Measurements from ENCODE around the gene CTBS. TPM values are rescaled to one million over a fixed set of nuclear protein-coding genes. Genes with fewer than 3 reads are reported as not detected.

Gene CTBS
- total RNA-seq, 1 donor, result 13.0 TPM

DNA sequence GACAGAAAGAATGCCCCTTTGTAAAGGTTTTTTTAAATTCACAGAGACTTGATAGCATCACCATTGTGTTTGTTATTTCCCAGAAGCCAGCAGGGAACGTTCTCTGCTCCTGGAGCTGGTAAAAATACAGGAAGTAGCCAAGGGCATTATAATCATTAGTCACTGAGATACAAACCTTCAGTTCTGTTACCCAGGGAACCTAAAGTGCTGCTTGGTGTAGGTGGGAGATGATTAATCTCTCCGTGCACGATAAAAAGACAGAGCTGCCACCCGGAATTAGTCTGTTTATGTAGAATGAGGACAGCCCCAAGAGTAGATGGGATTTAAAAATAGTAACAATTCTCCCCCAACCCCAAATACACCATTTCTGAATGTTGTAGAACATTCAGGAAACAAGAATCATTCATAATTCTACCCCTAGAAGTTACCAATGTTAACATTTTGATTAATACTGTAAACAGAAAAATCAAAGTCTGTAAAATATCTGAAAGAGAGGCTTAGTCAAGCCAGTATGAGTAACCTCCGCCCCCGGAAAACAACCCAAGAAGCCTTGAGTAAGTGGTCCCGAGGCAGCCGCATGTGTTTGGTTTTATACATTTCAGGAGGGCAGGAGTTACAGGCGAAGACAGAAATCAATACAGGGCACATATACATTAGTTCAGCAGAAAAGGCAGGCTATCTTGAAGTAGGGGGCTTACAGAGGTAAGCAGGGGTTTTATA is 45.3 kb upstream of the CTBS start:
- Histone ChIP-seq H3K4me2 (ENCODE audit: insufficient read depth, low read length) (peak overlapping the region; percentile 54), H3K27ac (ENCODE audit: low read depth, low read length) (peak overlapping the region; percentile 96)

DNA sequence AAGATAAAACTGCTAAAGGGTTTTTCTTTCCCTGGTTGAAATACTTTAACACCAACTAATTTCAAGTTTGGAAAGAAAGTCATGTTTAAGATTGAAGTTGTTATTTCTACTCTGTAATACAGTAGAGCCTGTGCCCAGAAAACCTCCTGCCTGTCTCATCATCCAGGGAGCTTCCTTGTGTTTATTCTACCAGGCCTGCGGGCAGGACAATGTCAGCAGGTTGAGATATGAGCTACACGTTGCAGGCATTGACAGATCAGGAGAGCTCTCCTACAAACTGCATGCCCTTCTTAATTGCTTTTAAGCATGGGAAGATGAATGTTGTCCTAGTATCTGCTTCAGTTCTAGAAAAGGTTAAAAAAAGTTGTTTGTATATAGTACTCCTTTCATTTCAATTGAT is 43.1 kb upstream of the CTBS start:
- no peak overlapping the region for H3K4me2 ChIP-seq (ENCODE audit: insufficient read depth, low read length)
- H3K9me3 ChIP-seq (ENCODE audit: low read depth, low read length), result peaks cover 3% of the 10 kb centered on the region
- H3K27ac ChIP-seq (ENCODE audit: low read depth, low read length), result no peak overlapping the region
- no peak overlapping the region for H3K4me3 ChIP-seq (ENCODE audit: insufficient read depth, low read length)
- TF ChIP-seq, protein P1, sequence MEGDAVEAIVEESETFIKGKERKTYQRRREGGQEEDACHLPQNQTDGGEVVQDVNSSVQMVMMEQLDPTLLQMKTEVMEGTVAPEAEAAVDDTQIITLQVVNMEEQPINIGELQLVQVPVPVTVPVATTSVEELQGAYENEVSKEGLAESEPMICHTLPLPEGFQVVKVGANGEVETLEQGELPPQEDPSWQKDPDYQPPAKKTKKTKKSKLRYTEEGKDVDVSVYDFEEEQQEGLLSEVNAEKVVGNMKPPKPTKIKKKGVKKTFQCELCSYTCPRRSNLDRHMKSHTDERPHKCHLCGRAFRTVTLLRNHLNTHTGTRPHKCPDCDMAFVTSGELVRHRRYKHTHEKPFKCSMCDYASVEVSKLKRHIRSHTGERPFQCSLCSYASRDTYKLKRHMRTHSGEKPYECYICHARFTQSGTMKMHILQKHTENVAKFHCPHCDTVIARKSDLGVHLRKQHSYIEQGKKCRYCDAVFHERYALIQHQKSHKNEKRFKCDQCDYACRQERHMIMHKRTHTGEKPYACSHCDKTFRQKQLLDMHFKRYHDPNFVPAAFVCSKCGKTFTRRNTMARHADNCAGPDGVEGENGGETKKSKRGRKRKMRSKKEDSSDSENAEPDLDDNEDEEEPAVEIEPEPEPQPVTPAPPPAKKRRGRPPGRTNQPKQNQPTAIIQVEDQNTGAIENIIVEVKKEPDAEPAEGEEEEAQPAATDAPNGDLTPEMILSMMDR (IDR thresholded peaks at IDR 0.05; ENCODE audit: extremely low read depth, low read depth, low read length), result no peak
- no peak for DNase-seq (ENCODE audit: insufficient read length, low spot score, missing footprints)
- H2AFZ ChIP-seq (ENCODE audit: low read length), result peak overlapping the region; percentile 5
- no peaks in the 10 kb centered on the region for H3K27me3 ChIP-seq (ENCODE audit: insufficient read depth, low read length)
- H4K20me1 ChIP-seq (ENCODE audit: insufficient read depth, low read length), result no peaks in the 10 kb centered on the region
- H3K36me3 ChIP-seq (ENCODE audit: insufficient read depth, low read length), result no peaks in the 10 kb centered on the region
- no peaks in the 10 kb centered on the region for H3K79me2 ChIP-seq (ENCODE audit: insufficient read depth, low read length)
- peaks cover 17% of the 10 kb centered on the region for H3K4me1 ChIP-seq (ENCODE audit: insufficient read depth, low read length)

More for the DNA sequence above, 45.3 kb upstream of the CTBS start:
- H3K4me1 ChIP-seq (ENCODE audit: insufficient read depth, low read length), result peaks cover 17% of the 10 kb centered on the region
- no peaks in the 10 kb centered on the region for H3K79me2 ChIP-seq (ENCODE audit: insufficient read depth, low read length)
- H3K4me3 ChIP-seq (ENCODE audit: insufficient read depth, low read length), result peak overlapping the region; percentile 15
- TF ChIP-seq, protein P1 (IDR thresholded peaks at IDR 0.05; ENCODE audit: extremely low read depth, low read depth, low read length), result no peak
- peak overlapping the region; percentile 30 for H2AFZ ChIP-seq (ENCODE audit: low read length)
- peak; percentile 95 for DNase-seq (ENCODE audit: insufficient read length, low spot score, missing footprints)
- no peaks in the 10 kb centered on the region for H3K9me3 ChIP-seq (ENCODE audit: low read depth, low read length)
- no peaks in the 10 kb centered on the region for H3K27me3 ChIP-seq (ENCODE audit: insufficient read depth, low read length)
- H3K36me3 ChIP-seq (ENCODE audit: insufficient read depth, low read length), result no peaks in the 10 kb centered on the region
- no peaks in the 10 kb centered on the region for H4K20me1 ChIP-seq (ENCODE audit: insufficient read depth, low read length)

DNA sequence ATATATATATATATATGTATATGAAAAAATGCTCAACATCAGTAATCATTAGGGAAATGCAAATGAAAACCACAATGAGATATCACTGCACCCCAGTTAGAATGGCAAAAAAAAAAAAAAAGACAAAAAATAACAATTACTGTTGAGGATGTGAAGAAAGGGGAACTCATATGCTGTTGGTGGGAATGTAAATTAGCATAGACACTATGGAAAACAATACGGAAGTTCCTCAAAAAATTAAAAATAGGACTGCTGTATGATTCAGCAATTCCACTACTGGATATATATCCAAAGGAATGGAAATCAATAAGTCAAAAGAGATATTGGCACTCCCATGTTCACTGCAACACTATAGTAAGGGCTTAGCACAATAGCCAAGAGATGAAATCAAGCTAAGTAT is 41.5 kb upstream of the CTBS start:
- Histone ChIP-seq H2AFZ (ENCODE audit: low read length) (no peak overlapping the region), H3K27me3 (ENCODE audit: insufficient read depth, low read length) (no peaks in the 10 kb centered on the region), H3K4me3 (ENCODE audit: insufficient read depth, low read length) (no peak overlapping the region), H3K79me2 (ENCODE audit: insufficient read depth, low read length) (no peaks in the 10 kb centered on the region), H3K4me1 (ENCODE audit: insufficient read depth, low read length) (peaks cover 17% of the 10 kb centered on the region), H3K27ac (ENCODE audit: low read depth, low read length) (no peak overlapping the region), H3K36me3 (ENCODE audit: insufficient read depth, low read length) (no peaks in the 10 kb centered on the region), H4K20me1 (ENCODE audit: insufficient read depth, low read length) (no peaks in the 10 kb centered on the region), H3K4me2 (ENCODE audit: insufficient read depth, low read length) (no peak overlapping the region), H3K9me3 (ENCODE audit: low read depth, low read length) (peaks cover 3% of the 10 kb centered on the region)
- no peak for DNase-seq (ENCODE audit: insufficient read length, low spot score, missing footprints)
- TF ChIP-seq, protein P1 (IDR thresholded peaks at IDR 0.05; ENCODE audit: extremely low read depth, low read depth, low read length), result no peak

DNA sequence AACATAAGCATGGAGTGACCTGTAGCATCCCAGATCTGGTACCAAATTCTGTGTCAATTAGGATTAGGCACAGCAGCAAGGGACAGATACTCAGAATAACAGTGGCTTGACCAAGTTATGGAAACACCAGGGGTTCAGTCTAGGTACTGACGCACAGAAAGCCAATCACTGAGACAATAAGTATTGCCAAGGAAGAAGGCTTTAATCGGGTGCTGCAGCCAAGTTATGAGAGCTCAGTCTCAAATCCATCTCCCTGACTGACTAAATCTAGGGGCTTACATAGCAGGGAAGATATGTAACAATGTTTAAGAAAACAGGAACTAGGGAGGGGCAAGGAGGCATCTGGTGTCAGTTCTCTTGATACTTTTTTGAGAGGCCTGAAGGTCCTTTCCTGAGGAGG is 39.6 kb upstream of the CTBS start:
- TF ChIP-seq, protein P1 (IDR thresholded peaks at IDR 0.05; ENCODE audit: extremely low read depth, low read depth, low read length), result no peak
- Histone ChIP-seq H4K20me1 (ENCODE audit: insufficient read depth, low read length) (no peaks in the 10 kb centered on the region), H3K27me3 (ENCODE audit: insufficient read depth, low read length) (no peaks in the 10 kb centered on the region)

More for the DNA sequence above, 39.6 kb upstream of the CTBS start:
- DNase-seq (ENCODE audit: insufficient read length, low spot score, missing footprints), result no peak
- Histone ChIP-seq H3K36me3 (ENCODE audit: insufficient read depth, low read length) (no peaks in the 10 kb centered on the region), H2AFZ (ENCODE audit: low read length) (no peak overlapping the region), H3K4me1 (ENCODE audit: insufficient read depth, low read length) (peaks cover 2% of the 10 kb centered on the region), H3K27ac (ENCODE audit: low read depth, low read length) (no peak overlapping the region), H3K79me2 (ENCODE audit: insufficient read depth, low read length) (no peaks in the 10 kb centered on the region), H3K9me3 (ENCODE audit: low read depth, low read length) (peaks cover 3% of the 10 kb centered on the region), H3K4me3 (ENCODE audit: insufficient read depth, low read length) (no peak overlapping the region), H3K4me2 (ENCODE audit: insufficient read depth, low read length) (no peak overlapping the region)
